Osteocyte (in vitro differentiated cells): ENCODE data around the gene FNBP1L. TPM values are rescaled to one million over a fixed set of nuclear protein-coding genes. Genes with fewer than 3 reads are reported as not detected.

Experiments
- DNase-seq: peaks from one replicate; pipeline ENCODE4 v3.0.0; 2021; ENCODE audit warnings: mixed read lengths; ENCODE audit not compliant: unreplicated experiment; ENCODE audit errors: extremely low spot score
- H3K27ac Mint-ChIP-seq: one replicate; pipeline ENCODE4 v1.8.0; 2021; ENCODE audit warnings: mild to moderate bottlenecking, mixed read lengths; ENCODE audit not compliant: unreplicated experiment
- H3K27me3 Mint-ChIP-seq: one replicate; pipeline ENCODE4 v1.8.0; 2021; ENCODE audit warnings: mixed read lengths; ENCODE audit not compliant: unreplicated experiment
- H3K36me3 Mint-ChIP-seq: one replicate; pipeline ENCODE4 v1.8.0; 2021; ENCODE audit warnings: mixed read lengths; ENCODE audit not compliant: unreplicated experiment
- H3K4me1 Mint-ChIP-seq: one replicate; pipeline ENCODE4 v1.8.0; 2021; ENCODE audit warnings: mixed read lengths; ENCODE audit not compliant: unreplicated experiment
- H3K4me3 Mint-ChIP-seq: one replicate; pipeline ENCODE4 v1.8.0; 2021; ENCODE audit warnings: mild to moderate bottlenecking, moderate library complexity, mixed read lengths; ENCODE audit not compliant: unreplicated experiment
- H3K9me3 Mint-ChIP-seq: one replicate; pipeline ENCODE4 v1.8.0; 2021; ENCODE audit warnings: mixed read lengths; ENCODE audit not compliant: unreplicated experiment
- CTCF ChIP-seq: fragments of 200-600 bp; sonication (generic); IDR thresholded peaks from 2 replicates; pipeline ENCODE4 v1.5.0; 2021; ENCODE audit warnings: antibody characterized with exemption, mild to moderate bottlenecking, moderate library complexity
- total RNA-seq: library from RNA; stranded (reverse); gene quantifications from 2 replicates; pipeline ENCODE4 v1.2.1, GENCODE V29; 2021

The FNBP1L gene
- total RNA-seq, 1 donor from 2014 or later = 63.3 TPM

- Mint-ChIP-seq H3K4me1 (peaks cover 2% of the 10 kb centered on the region), H3K27ac (no peak overlapping the region), H3K9me3 (peaks cover 16% of the 10 kb centered on the region), H3K36me3 (peaks cover 14% of the 10 kb centered on the region), H3K4me3 (no peak overlapping the region), H3K27me3 (no peaks in the 10 kb centered on the region)
- DNase-seq = no peak
- no peak for TF ChIP-seq CTCF
Measured at GRCh38 chr1:93483200-93483599, 35.3 kb downstream of the FNBP1L start.

- DNase-seq = no peak
- no peak for TF ChIP-seq CTCF
- no peak overlapping the region for H3K27ac Mint-ChIP-seq
Measured at GRCh38 chr1:93483606-93484005, 35.7 kb downstream of the FNBP1L start.

GRCh38 chr1:93488207-93488606, 40.3 kb downstream of the FNBP1L start:
- Mint-ChIP-seq H3K27me3 (no peaks in the 10 kb centered on the region), H3K4me3 (no peak overlapping the region)

More at GRCh38 chr1:93483606-93484005, 35.7 kb downstream of the FNBP1L start:
- Mint-ChIP-seq H3K9me3 (peaks cover 12% of the 10 kb centered on the region), H3K27me3 (no peaks in the 10 kb centered on the region), H3K36me3 (peaks cover 12% of the 10 kb centered on the region), H3K4me3 (no peak overlapping the region), H3K4me1 (peaks cover 2% of the 10 kb centered on the region)

GRCh38 chr1:93489756-93490155, 41.8 kb downstream of the FNBP1L start:
- DNase-seq = no peak
- Mint-ChIP-seq H3K27me3 (no peaks in the 10 kb centered on the region), H3K9me3 (no peaks in the 10 kb centered on the region), H3K36me3 (peaks cover 2% of the 10 kb centered on the region), H3K4me3 (no peak overlapping the region), H3K27ac (no peak overlapping the region), H3K4me1 (peaks cover 22% of the 10 kb centered on the region)
- no peak for TF ChIP-seq CTCF

More at GRCh38 chr1:93488207-93488606, 40.3 kb downstream of the FNBP1L start:
- H3K9me3 Mint-ChIP-seq = no peaks in the 10 kb centered on the region
- no peak overlapping the region for H3K27ac Mint-ChIP-seq
- no peak for TF ChIP-seq CTCF
- H3K4me1 Mint-ChIP-seq = peaks cover 20% of the 10 kb centered on the region
- no peaks in the 10 kb centered on the region for H3K36me3 Mint-ChIP-seq
- no peak for DNase-seq

- Mint-ChIP-seq H3K4me3 (no peak overlapping the region), H3K27me3 (no peaks in the 10 kb centered on the region), H3K4me1 (peaks cover 27% of the 10 kb centered on the region), H3K9me3 (no peaks in the 10 kb centered on the region), H3K36me3 (peaks cover 2% of the 10 kb centered on the region), H3K27ac (no peak overlapping the region)
- DNase-seq = no peak
- TF ChIP-seq CTCF = no peak
Measured at GRCh38 chr1:93490357-93490756, 42.4 kb downstream of the FNBP1L start.
